Uterus (tissue), 2 donors: ENCODE measurements around the gene SET.

Source experiments
- POLR2A ChIP-seq, 2 donors: fragments of 450-650 bp; IDR thresholded peaks; one replicate each; pipeline ENCODE4 v1.6.1; 2016; ENCODE audit warnings: antibody characterized with exemption in 2 of 2, mild to moderate bottlenecking in 1 of 2, moderate library complexity in 1 of 2
- TF ChIP-seq, protein P1 (sequence below), 4 experiments: fragments of 200-600 bp in 2 of 4; fragments of 450-650 bp in 2 of 4; sonication (generic) in 2 of 4; IDR thresholded peaks; one replicate each; pipeline ENCODE4 v1.5.1; 2016 to 2019; ENCODE audit warnings: antibody characterized with exemption in 4 of 4, mild to moderate bottlenecking in 2 of 4, moderate library complexity in 1 of 4

DNA sequence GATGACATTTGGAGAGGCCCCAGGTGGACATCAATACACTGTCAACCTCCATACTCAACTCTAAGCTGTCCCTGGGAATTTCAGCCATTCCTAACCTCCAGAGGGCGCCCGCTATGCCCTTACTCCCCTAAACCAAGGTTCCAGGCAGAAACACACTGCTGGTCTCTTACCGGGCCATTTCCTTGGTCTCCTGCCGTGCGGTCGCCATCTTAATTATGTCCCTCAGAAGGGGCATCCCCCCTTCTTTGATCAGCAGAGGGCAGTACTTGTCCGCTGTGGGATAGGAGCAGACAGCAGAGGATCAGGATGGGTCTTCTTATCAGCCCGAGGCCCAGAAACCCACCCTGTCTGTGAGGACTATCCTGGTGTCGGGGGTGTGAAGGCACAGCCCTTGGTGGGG is 44.2 kb downstream of the SET start:
- TF ChIP-seq, protein P1, sequence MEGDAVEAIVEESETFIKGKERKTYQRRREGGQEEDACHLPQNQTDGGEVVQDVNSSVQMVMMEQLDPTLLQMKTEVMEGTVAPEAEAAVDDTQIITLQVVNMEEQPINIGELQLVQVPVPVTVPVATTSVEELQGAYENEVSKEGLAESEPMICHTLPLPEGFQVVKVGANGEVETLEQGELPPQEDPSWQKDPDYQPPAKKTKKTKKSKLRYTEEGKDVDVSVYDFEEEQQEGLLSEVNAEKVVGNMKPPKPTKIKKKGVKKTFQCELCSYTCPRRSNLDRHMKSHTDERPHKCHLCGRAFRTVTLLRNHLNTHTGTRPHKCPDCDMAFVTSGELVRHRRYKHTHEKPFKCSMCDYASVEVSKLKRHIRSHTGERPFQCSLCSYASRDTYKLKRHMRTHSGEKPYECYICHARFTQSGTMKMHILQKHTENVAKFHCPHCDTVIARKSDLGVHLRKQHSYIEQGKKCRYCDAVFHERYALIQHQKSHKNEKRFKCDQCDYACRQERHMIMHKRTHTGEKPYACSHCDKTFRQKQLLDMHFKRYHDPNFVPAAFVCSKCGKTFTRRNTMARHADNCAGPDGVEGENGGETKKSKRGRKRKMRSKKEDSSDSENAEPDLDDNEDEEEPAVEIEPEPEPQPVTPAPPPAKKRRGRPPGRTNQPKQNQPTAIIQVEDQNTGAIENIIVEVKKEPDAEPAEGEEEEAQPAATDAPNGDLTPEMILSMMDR (IDR thresholded peaks at IDR 0.05) = peak; percentile 7 to 51 (median 26)
- TF ChIP-seq POLR2A (IDR thresholded peaks at IDR 0.05) = no peak
